ENCODE data around the gene TXNDC2. TPM values are rescaled to one million over a fixed set of nuclear protein-coding genes. Genes with fewer than 3 reads are reported as not detected.

Gene TXNDC2
- total and polyA plus RNA-seq, 9 of the 15 experiments (the other 6 are each of a cell fraction or from before 2014, with no cell fraction given): 1.2 to 4.9 (median 2.3) TPM

DNA sequence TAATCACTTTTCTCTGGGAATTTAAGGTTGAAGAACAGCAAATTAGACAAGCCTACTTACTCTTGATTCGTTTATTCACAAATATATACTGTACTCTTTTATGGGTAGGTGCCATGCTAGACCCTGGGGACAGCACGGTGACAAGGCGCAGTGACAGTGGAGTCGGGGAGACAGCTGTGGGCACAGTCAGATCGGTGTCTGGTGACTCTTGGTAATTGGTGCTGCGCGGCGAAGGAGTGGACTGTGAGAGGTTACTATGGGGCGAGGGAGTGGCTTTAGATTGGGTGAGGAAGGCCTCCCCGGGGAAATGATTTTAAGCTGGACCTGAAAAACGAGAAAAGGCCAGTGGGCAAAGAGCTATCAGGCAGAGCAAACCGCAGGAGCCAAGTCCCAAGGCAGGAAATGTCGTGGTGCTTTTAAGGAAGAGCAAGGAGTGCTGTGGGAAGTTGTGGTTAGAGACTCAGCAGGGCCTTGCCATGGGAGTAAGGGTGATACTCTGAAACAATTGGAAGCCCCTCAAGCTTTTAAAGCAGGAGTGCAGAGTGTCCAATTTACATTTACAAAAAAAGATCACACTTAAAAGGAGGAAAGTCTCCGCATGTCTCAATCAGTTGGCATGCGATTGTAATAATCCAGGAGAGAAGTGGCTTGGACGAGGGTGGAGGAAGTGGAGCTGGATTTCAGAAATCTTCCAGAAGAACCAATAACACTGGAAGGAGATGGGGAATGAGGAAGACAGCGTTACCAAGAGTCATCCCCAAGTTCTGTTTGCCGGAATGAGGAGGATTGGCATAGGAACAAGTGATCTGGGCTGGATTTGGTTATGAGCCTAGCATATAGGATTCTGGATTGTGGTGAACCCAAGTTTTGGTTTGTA, 36.1 kb upstream of the TXNDC2 start (continued):
- TF ChIP-seq ZZZ3 (IDR thresholded peaks at IDR 0.05): no peak
- TF ChIP-seq BCOR (IDR thresholded peaks at IDR 0.05): no peak
- TF ChIP-seq ZNF589 (CRISPR knock-in tag; IDR thresholded peaks at IDR 0.05; ENCODE audit: low read depth): 0 out of 2 replicates have a peak, but pooled peaks have one; percentile 65
- no peak for TF ChIP-seq MED1 (CRISPR knock-in tag; IDR thresholded peaks at IDR 0.05; ENCODE audit: borderline replicate concordance)
- peak in 1 of 2 experiments; percentile 31; a peak in 3 of 4 replicates for TF ChIP-seq RAD21 (CRISPR knock-in tag; conservative IDR thresholded peaks at IDR 0.05 in 1 of 2, IDR thresholded peaks at IDR 0.05 in 1 of 2)
- TF ChIP-seq HNRNPL (IDR thresholded peaks at IDR 0.05; ENCODE audit: low read depth, low read length): no peak
- TF ChIP-seq, protein P1, sequence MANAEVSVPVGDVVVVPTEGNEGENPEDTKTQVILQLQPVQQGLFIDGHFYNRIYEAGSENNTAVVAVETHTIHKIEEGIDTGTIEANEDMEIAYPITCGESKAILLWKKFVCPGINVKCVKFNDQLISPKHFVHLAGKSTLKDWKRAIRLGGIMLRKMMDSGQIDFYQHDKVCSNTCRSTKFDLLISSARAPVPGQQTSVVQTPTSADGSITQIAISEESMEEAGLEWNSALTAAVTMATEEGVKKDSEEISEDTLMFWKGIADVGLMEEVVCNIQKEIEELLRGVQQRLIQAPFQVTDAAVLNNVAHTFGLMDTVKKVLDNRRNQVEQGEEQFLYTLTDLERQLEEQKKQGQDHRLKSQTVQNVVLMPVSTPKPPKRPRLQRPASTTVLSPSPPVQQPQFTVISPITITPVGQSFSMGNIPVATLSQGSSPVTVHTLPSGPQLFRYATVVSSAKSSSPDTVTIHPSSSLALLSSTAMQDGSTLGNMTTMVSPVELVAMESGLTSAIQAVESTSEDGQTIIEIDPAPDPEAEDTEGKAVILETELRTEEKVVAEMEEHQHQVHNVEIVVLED (CRISPR knock-in tag; IDR thresholded peaks at IDR 0.05): no peak
- no peak for TF ChIP-seq ZNF3 (CRISPR knock-in tag; IDR thresholded peaks at IDR 0.05)
- TF ChIP-seq ZNF583 (CRISPR knock-in tag; IDR thresholded peaks at IDR 0.05): peak; percentile 68; the same call in 1 of the 2 replicates
- no peak for TF ChIP-seq ZNF280B (CRISPR knock-in tag; IDR thresholded peaks at IDR 0.05)
- TF ChIP-seq NELFE (IDR thresholded peaks at IDR 0.05; ENCODE audit: insufficient read depth, insufficient read length): no peak
- peak; percentile 46 for TF ChIP-seq BRD9 (IDR thresholded peaks at IDR 0.05; ENCODE audit: low read depth, partially characterized antibody)
- no peak for TF ChIP-seq NONO (IDR thresholded peaks at IDR 0.05; ENCODE audit: low read depth in 2 of 2, low read length in 1 of 2)
- TF ChIP-seq POLR3G (IDR thresholded peaks at IDR 0.05; ENCODE audit: extremely low read depth, insufficient read length, insufficient replicate concordance): no peak
- TF ChIP-seq, protein P2, sequence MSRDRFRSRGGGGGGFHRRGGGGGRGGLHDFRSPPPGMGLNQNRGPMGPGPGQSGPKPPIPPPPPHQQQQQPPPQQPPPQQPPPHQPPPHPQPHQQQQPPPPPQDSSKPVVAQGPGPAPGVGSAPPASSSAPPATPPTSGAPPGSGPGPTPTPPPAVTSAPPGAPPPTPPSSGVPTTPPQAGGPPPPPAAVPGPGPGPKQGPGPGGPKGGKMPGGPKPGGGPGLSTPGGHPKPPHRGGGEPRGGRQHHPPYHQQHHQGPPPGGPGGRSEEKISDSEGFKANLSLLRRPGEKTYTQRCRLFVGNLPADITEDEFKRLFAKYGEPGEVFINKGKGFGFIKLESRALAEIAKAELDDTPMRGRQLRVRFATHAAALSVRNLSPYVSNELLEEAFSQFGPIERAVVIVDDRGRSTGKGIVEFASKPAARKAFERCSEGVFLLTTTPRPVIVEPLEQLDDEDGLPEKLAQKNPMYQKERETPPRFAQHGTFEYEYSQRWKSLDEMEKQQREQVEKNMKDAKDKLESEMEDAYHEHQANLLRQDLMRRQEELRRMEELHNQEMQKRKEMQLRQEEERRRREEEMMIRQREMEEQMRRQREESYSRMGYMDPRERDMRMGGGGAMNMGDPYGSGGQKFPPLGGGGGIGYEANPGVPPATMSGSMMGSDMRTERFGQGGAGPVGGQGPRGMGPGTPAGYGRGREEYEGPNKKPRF (IDR thresholded peaks at IDR 0.05; ENCODE audit: low read depth, low read length): no peak
- TF ChIP-seq RCOR1 (IDR thresholded peaks at IDR 0.05; ENCODE audit: borderline replicate concordance in 1 of 2, low read depth in 2 of 2, low read length in 2 of 2): no peak; a peak in 1 of 4 replicates
- TF ChIP-seq, protein P3, sequence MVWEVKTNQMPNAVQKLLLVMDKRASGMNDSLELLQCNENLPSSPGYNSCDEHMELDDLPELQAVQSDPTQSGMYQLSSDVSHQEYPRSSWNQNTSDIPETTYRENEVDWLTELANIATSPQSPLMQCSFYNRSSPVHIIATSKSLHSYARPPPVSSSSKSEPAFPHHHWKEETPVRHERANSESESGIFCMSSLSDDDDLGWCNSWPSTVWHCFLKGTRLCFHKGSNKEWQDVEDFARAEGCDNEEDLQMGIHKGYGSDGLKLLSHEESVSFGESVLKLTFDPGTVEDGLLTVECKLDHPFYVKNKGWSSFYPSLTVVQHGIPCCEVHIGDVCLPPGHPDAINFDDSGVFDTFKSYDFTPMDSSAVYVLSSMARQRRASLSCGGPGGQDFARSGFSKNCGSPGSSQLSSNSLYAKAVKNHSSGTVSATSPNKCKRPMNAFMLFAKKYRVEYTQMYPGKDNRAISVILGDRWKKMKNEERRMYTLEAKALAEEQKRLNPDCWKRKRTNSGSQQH (CRISPR knock-in tag; IDR thresholded peaks at IDR 0.05): no peak
- no peak for TF ChIP-seq HEY1 (CRISPR knock-in tag; IDR thresholded peaks at IDR 0.05; ENCODE audit: borderline replicate concordance)
- no peak for TF ChIP-seq HDAC8 (tag; IDR thresholded peaks at IDR 0.05)
- TF ChIP-seq ZC3H4 (CRISPR knock-in tag; IDR thresholded peaks at IDR 0.05; ENCODE audit: borderline replicate concordance): no peak

All from K562 (cell line).